CD4-positive, alpha-beta T cell (primary cell): ENCODE data around the gene MICALL2. TPM values are rescaled to one million over a fixed set of nuclear protein-coding genes. Genes with fewer than 3 reads are reported as not detected.

Source experiments
- ATAC-seq: fragments of 200-7000 bp; cut with Tn5 transposase; one replicate; pipeline ENCODE4 v1.10.0; 2022; ENCODE audit warnings: mild to moderate bottlenecking; ENCODE audit not compliant: poor library complexity
- CTCF ChIA-PET: fragments of 350-600 bp; sonication (Branson Sonifier 250); formaldehyde crosslinking; loops from one replicate; lab custom pipeline; 2021; ENCODE audit warnings: antibody characterized with exemption, inconsistent platforms; lab: Charles Lee
- POLR2A ChIA-PET: fragments of 350-600 bp; sonication (Branson Sonifier 250); formaldehyde crosslinking; loops from one replicate; lab custom pipeline; 2021; ENCODE audit warnings: antibody characterized with exemption, inconsistent platforms; lab: Charles Lee
- DNase-seq, 14 experiments: peaks; one replicate each; pipeline ENCODE4 v3.0.0-alpha.2; 2013 to 2020; ENCODE audit warnings: mixed read lengths in 2 of 14
- H3K27ac ChIP-seq, 2 donors: one replicate each; pipeline versions ENCODE4 v1.5.1 to v1.7.0; 2013; ENCODE audit warnings: low read length in 2 of 2, low read depth in 1 of 2, mild to moderate bottlenecking in 1 of 2
- H3K27me3 ChIP-seq, 2 experiments: 1 replicate in 1 of 2; 2 replicates in 1 of 2; pipeline versions ENCODE4 v1.6.1 to v1.7.0; 2013; ENCODE audit warnings: low read length in 2 of 2, control low read depth in 1 of 2, mild to moderate bottlenecking in 1 of 2, moderate library complexity in 1 of 2; ENCODE audit not compliant: insufficient read depth in 2 of 2, control insufficient read depth in 1 of 2
- H3K36me3 ChIP-seq: one replicate; pipeline ENCODE4 v1.6.1; 2013; ENCODE audit warnings: low read length, control low read depth; ENCODE audit not compliant: insufficient read depth
- H3K4me1 ChIP-seq: one replicate; pipeline ENCODE4 v1.6.1; 2013; ENCODE audit warnings: low read length, control low read depth; ENCODE audit not compliant: insufficient read depth
- H3K4me3 ChIP-seq: one replicate; pipeline ENCODE4 v1.5.1; 2013; ENCODE audit warnings: mild to moderate bottlenecking, low read length, moderate library complexity
- H3K9me3 ChIP-seq, 2 experiments: 1 replicate in 1 of 2; 2 replicates in 1 of 2; pipeline versions ENCODE4 v1.6.1 to v1.7.0; 2013; ENCODE audit warnings: low read length in 2 of 2, mild to moderate bottlenecking in 2 of 2, control low read depth in 1 of 2, moderate library complexity in 1 of 2; ENCODE audit not compliant: control insufficient read depth in 1 of 2, insufficient read depth in 1 of 2
- H3K27ac Mint-ChIP-seq: one replicate; pipeline ENCODE4 v1.8.0; 2020; ENCODE audit warnings: mixed read lengths
- H3K27me3 Mint-ChIP-seq: one replicate; pipeline ENCODE4 v1.8.0; 2021; ENCODE audit warnings: mixed read lengths
- H3K36me3 Mint-ChIP-seq: one replicate; pipeline ENCODE4 v1.8.0; 2021; ENCODE audit warnings: low read depth, mixed read lengths
- H3K4me1 Mint-ChIP-seq: one replicate; pipeline ENCODE4 v1.8.0; 2021; ENCODE audit warnings: low read depth, mixed read lengths
- H3K4me3 Mint-ChIP-seq: one replicate; pipeline ENCODE4 v1.8.0; 2020; ENCODE audit warnings: mild to moderate bottlenecking, mixed read lengths
- H3K9me3 Mint-ChIP-seq: one replicate; pipeline ENCODE4 v1.8.0; 2020; ENCODE audit warnings: mixed read lengths
- CTCF ChIP-seq: fragments of 200-600 bp; IDR thresholded peaks from one replicate; pipeline ENCODE4 v1.8.0; 2022; ENCODE audit warnings: antibody characterized with exemption, mild to moderate bottlenecking
- intact Hi-C, 2 experiments: fragments of 100-400 bp; cut with DNase I in 1 of 2; cut with micrococcal nuclease in 1 of 2; formaldehyde crosslinking; loops; one replicate each; pipeline versions ENCODE4 v1.15.1 to v1.9.0; 2023 to 2025; cut with DNase I, micrococcal nuclease
- total RNA-seq, 174 experiments: library from RNA in 2 of 174; stranded (reverse) in 2 of 174; gene quantifications; one replicate each; pipeline ENCODE4 v1.2.3 and lab custom pipeline; 2021 to 2026

The MICALL2 gene
- total RNA-seq, 2 experiments from 2014 or later: 1.9 to 2.2 TPM

- Mint-ChIP-seq H3K36me3 (no peaks in the 10 kb centered on the region), H3K27me3 (no peaks in the 10 kb centered on the region), H3K27ac (no peak overlapping the region), H3K4me1 (no peaks in the 10 kb centered on the region), H3K9me3 (no peaks in the 10 kb centered on the region), H3K4me3 (no peak overlapping the region)
- no peak for DNase-seq
- POLR2A ChIA-PET: no interaction called here
- no peaks in the 10 kb centered on the region for H3K36me3 ChIP-seq
- CTCF ChIA-PET: no interaction called here
- no peaks in the 10 kb centered on the region for H3K27me3 ChIP-seq
- no peak for TF ChIP-seq CTCF
- intact Hi-C loops: no loop called here
- H3K4me3 ChIP-seq: no peak overlapping the region
- ATAC-seq: no peak
- H3K4me1 ChIP-seq: peaks cover 20% of the 10 kb centered on the region
- no peaks in the 10 kb centered on the region for H3K9me3 ChIP-seq
- no peak overlapping the region for H3K27ac ChIP-seq
Measured at GRCh38 chr7:1454542-1454941, 4.7 kb downstream of the MICALL2 start.

- ChIA-PET CTCF (no interaction called here), POLR2A (no interaction called here)
- Histone ChIP-seq H3K27me3 (no peaks in the 10 kb centered on the region), H3K4me3 (no peak overlapping the region), H3K4me1 (peaks cover 3% of the 10 kb centered on the region), H3K36me3 (no peaks in the 10 kb centered on the region), H3K9me3 (no peaks in the 10 kb centered on the region), H3K27ac (no peak overlapping the region)
- no peak for DNase-seq
- no peaks in the 10 kb centered on the region for H3K9me3 Mint-ChIP-seq
- no peak for ATAC-seq
- no peaks in the 10 kb centered on the region for H3K36me3 Mint-ChIP-seq
- no peaks in the 10 kb centered on the region for H3K4me1 Mint-ChIP-seq
- no peak overlapping the region for H3K4me3 Mint-ChIP-seq
- TF ChIP-seq CTCF: no peak
- no peaks in the 10 kb centered on the region for H3K27me3 Mint-ChIP-seq
- H3K27ac Mint-ChIP-seq: no peak overlapping the region
- intact Hi-C loops: no loop called here
Measured at GRCh38 chr7:1452205-1452604, 7.1 kb downstream of the MICALL2 start.

GRCh38 chr7:1450987-1451386, 8.3 kb downstream of the MICALL2 start:
- no peak overlapping the region for H3K4me3 ChIP-seq
- H3K9me3 ChIP-seq: no peaks in the 10 kb centered on the region
- Mint-ChIP-seq H3K9me3 (no peaks in the 10 kb centered on the region), H3K27me3 (no peaks in the 10 kb centered on the region), H3K36me3 (no peaks in the 10 kb centered on the region), H3K4me3 (no peak overlapping the region), H3K4me1 (no peaks in the 10 kb centered on the region), H3K27ac (no peak overlapping the region)
- H3K36me3 ChIP-seq: no peaks in the 10 kb centered on the region
- no peak overlapping the region for H3K27ac ChIP-seq
- no peaks in the 10 kb centered on the region for H3K27me3 ChIP-seq
- no peaks in the 10 kb centered on the region for H3K4me1 ChIP-seq
- TF ChIP-seq CTCF: no peak
- ChIA-PET POLR2A (no interaction called here), CTCF (no interaction called here)
- no peak for DNase-seq
- intact Hi-C loops: no loop called here
- ATAC-seq: no peak
